GM12878 (cell line): ENCODE results near the gene PELI2. TPM values are rescaled to one million over a fixed set of nuclear protein-coding genes. Genes with fewer than 3 reads are reported as not detected.

Experiments used
- CBX5 ChIP-seq: sonication (generic); IDR thresholded peaks from 2 replicates; pipeline ENCODE4 v1.6.1; 2016; ENCODE audit warnings: low read depth, moderate library complexity, mild to moderate bottlenecking, inconsistent platforms
- FOS ChIP-seq: IDR thresholded peaks from 3 replicates; pipeline ENCODE4 v1.6.1; 2011; ENCODE audit warnings: borderline replicate concordance; ENCODE audit not compliant: insufficient read length; ENCODE audit errors: extremely low read depth
- FOXK2 ChIP-seq: fragments of 450-650 bp; IDR thresholded peaks from 2 replicates; pipeline ENCODE4 v1.6.1; 2017; ENCODE audit warnings: mild to moderate bottlenecking, moderate library complexity
- PBX3 ChIP-seq: IDR thresholded peaks from 2 replicates; pipeline ENCODE4 v1.6.1; 2011; ENCODE audit warnings: mild to moderate bottlenecking, low read depth, low read length, moderate library complexity; ENCODE audit not compliant: insufficient replicate concordance
- RELB ChIP-seq: fragments of 450-650 bp; IDR thresholded peaks from 2 replicates; pipeline ENCODE4 v1.6.1; 2017; ENCODE audit warnings: low read depth, mild to moderate bottlenecking, moderate library complexity
- SMC3 ChIP-seq: IDR thresholded peaks from 2 replicates; pipeline ENCODE4 v1.6.1; 2011; ENCODE audit warnings: low read length, improper control_type of control experiment, borderline replicate concordance
- SPI1 ChIP-seq: IDR thresholded peaks from 2 replicates; pipeline ENCODE4 v1.6.1; 2011; ENCODE audit warnings: low read depth, mild to moderate bottlenecking, low read length, moderate library complexity, borderline replicate concordance; ENCODE audit not compliant: insufficient read depth
- SUPT20H ChIP-seq: IDR thresholded peaks from 2 replicates; pipeline ENCODE4 v1.6.1; 2011; ENCODE audit warnings: low read depth, mild to moderate bottlenecking, low read length, moderate library complexity, borderline replicate concordance; ENCODE audit not compliant: control insufficient read depth
- USF2 ChIP-seq: IDR thresholded peaks from 2 replicates; pipeline ENCODE4 v1.6.1; 2011; ENCODE audit warnings: low read depth, low read length, improper control_type of control experiment, borderline replicate concordance
- ZNF24 ChIP-seq: fragments of 450-650 bp; IDR thresholded peaks from 2 replicates; pipeline ENCODE4 v1.6.1; 2017; ENCODE audit warnings: antibody characterized with exemption, mild to moderate bottlenecking
- ZZZ3 ChIP-seq: IDR thresholded peaks from 2 replicates; pipeline ENCODE4 v1.6.1; 2011; ENCODE audit warnings: low read depth; ENCODE audit not compliant: control insufficient read depth, insufficient read length
- polyA plus RNA-seq, 11 experiments: library from polyadenylated mRNA; depleted of rRNA in 4 of 11; unstranded in 6 of 11; stranded (reverse) in 5 of 11; fragments of >200 nt; fragmentation: Nextera tagmentation in 4 of 11; fragmentation: Illumina TruSeq in 1 of 11; extraction: Ambion mirVana in 4 of 11; extraction: Trizol in 1 of 11; gene quantifications; 1 replicate in 1 of 11; 2 replicates in 10 of 11; pipeline versions ENCODE4 v1.2.1 to v1.2.3, GENCODE V29; 2011 to 2016; ENCODE audit warnings: inconsistent platforms in 2 of 11, missing spikeins in 2 of 11, low read depth in 1 of 11
- total RNA-seq, 4 experiments: library from RNA; depleted of rRNA in 3 of 4; stranded (reverse); fragments of >200 nt in 3 of 4; fragmentation: Illumina TruSeq in 1 of 4; extraction: Trizol in 1 of 4; gene quantifications; 2 replicates each; pipeline versions ENCODE4 v1.2.1 to v1.2.3, GENCODE V29; 2013 to 2021

Gene PELI2
- total and polyA plus RNA-seq, 10 of the 15 experiments (the other 5 are each of a cell fraction or from before 2014, with no cell fraction given) = under 0.01 to 0.10 (median 0.01) TPM; not detected in 3

GRCh38 chr14:56194042-56194441, 75.8 kb downstream of the PELI2 start (continued):
- TF ChIP-seq RELB = no peak
- no peak for TF ChIP-seq SMC3
- no peak for TF ChIP-seq ZNF24
- TF ChIP-seq USF2 = no peak
- no peak for TF ChIP-seq FOXK2
- no peak for TF ChIP-seq SPI1
- no peak for TF ChIP-seq FOS
- TF ChIP-seq ZZZ3 = no peak
- TF ChIP-seq PBX3 = no peak
- TF ChIP-seq CBX5 = no peak
- TF ChIP-seq SUPT20H = no peak
